Measurements from ENCODE around the gene DPYSL5.

DPYSL5 gene

GRCh38 chr2:26901326-26902183, 53.6 kb downstream of the DPYSL5 start:
- Histone ChIP-seq H3K27me3 (ENCODE audit: control insufficient read depth, insufficient read depth, low read length) (no peaks in the 10 kb centered on the region), H3K36me3 (ENCODE audit: control insufficient read depth, insufficient read depth, low read length) (no peaks in the 10 kb centered on the region), H3K4me3 (ENCODE audit: low read length) (no peak overlapping the region), H3K4me1 (ENCODE audit: control insufficient read depth, insufficient read depth, low read length) (peaks cover 9% of the 10 kb centered on the region), H3K9me3 (ENCODE audit: control insufficient read depth, insufficient read depth, low read length) (no peaks in the 10 kb centered on the region), H3K27ac (ENCODE audit: low read length) (no peak overlapping the region)
- WGBS (ENCODE audit: insufficient coverage, insufficient read length): no CpG with 5 or more reads among the region's 23 CpGs
- DNase-seq (ENCODE audit: low read depth, low spot score): no peak

- H3K27ac ChIP-seq (ENCODE audit: low read length): no peak overlapping the region
- H3K36me3 ChIP-seq (ENCODE audit: control insufficient read depth, insufficient read depth, low read length): no peaks in the 10 kb centered on the region
- H3K27me3 ChIP-seq (ENCODE audit: control insufficient read depth, insufficient read depth, low read length): no peaks in the 10 kb centered on the region
- no CpG with 5 or more reads among the region's 5 CpGs for whole genome bisulfite sequencing (ENCODE audit: insufficient coverage, insufficient read length)
- H3K4me3 ChIP-seq (ENCODE audit: low read length): no peak overlapping the region
- no peak for DNase-seq (ENCODE audit: low read depth, low spot score)
- no peaks in the 10 kb centered on the region for H3K9me3 ChIP-seq (ENCODE audit: control insufficient read depth, insufficient read depth, low read length)
- H3K4me1 ChIP-seq (ENCODE audit: control insufficient read depth, insufficient read depth, low read length): peaks cover 9% of the 10 kb centered on the region
These were observed 55.7 kb downstream of the DPYSL5 start for GRCh38 chr2:26903676-26904075.

- no peaks in the 10 kb centered on the region for H3K9me3 ChIP-seq (ENCODE audit: control insufficient read depth, insufficient read depth, low read length)
- no peak overlapping the region for H3K27ac ChIP-seq (ENCODE audit: low read length)
- peaks cover 9% of the 10 kb centered on the region for H3K4me1 ChIP-seq (ENCODE audit: control insufficient read depth, insufficient read depth, low read length)
- H3K4me3 ChIP-seq (ENCODE audit: low read length): no peak overlapping the region
- no peak for DNase-seq (ENCODE audit: low read depth, low spot score)
- H3K27me3 ChIP-seq (ENCODE audit: control insufficient read depth, insufficient read depth, low read length): no peaks in the 10 kb centered on the region
- H3K36me3 ChIP-seq (ENCODE audit: control insufficient read depth, insufficient read depth, low read length): no peaks in the 10 kb centered on the region
- WGBS (ENCODE audit: insufficient coverage, insufficient read length): no CpG with 5 or more reads among the region's 2 CpGs
These were observed 56.9 kb downstream of the DPYSL5 start for GRCh38 chr2:26904839-26905238.

GRCh38 chr2:26905341-26906198, 57.6 kb downstream of the DPYSL5 start:
- H3K36me3 ChIP-seq (ENCODE audit: control insufficient read depth, insufficient read depth, low read length): no peaks in the 10 kb centered on the region
- WGBS (ENCODE audit: insufficient coverage, insufficient read length): no CpG with 5 or more reads among the region's 12 CpGs
- H3K27ac ChIP-seq (ENCODE audit: low read length): no peak overlapping the region
- DNase-seq (ENCODE audit: low read depth, low spot score): no peak
- no peak overlapping the region for H3K4me3 ChIP-seq (ENCODE audit: low read length)
- H3K9me3 ChIP-seq (ENCODE audit: control insufficient read depth, insufficient read depth, low read length): no peaks in the 10 kb centered on the region
- H3K4me1 ChIP-seq (ENCODE audit: control insufficient read depth, insufficient read depth, low read length): peaks cover 9% of the 10 kb centered on the region
- no peaks in the 10 kb centered on the region for H3K27me3 ChIP-seq (ENCODE audit: control insufficient read depth, insufficient read depth, low read length)

GRCh38 chr2:26907416-26907815, 59.5 kb downstream of the DPYSL5 start:
- H3K27me3 ChIP-seq (ENCODE audit: control insufficient read depth, insufficient read depth, low read length): no peaks in the 10 kb centered on the region
- H3K36me3 ChIP-seq (ENCODE audit: control insufficient read depth, insufficient read depth, low read length): no peaks in the 10 kb centered on the region
- no CpG with 5 or more reads among the region's 7 CpGs for WGBS (ENCODE audit: insufficient coverage, insufficient read length)
- no peaks in the 10 kb centered on the region for H3K9me3 ChIP-seq (ENCODE audit: control insufficient read depth, insufficient read depth, low read length)
- H3K27ac ChIP-seq (ENCODE audit: low read length): no peak overlapping the region
- DNase-seq (ENCODE audit: low read depth, low spot score): no peak
- peaks cover 3% of the 10 kb centered on the region for H3K4me1 ChIP-seq (ENCODE audit: control insufficient read depth, insufficient read depth, low read length)
- no peak overlapping the region for H3K4me3 ChIP-seq (ENCODE audit: low read length)

- DNase-seq (ENCODE audit: low read depth, low spot score): no peak
- Histone ChIP-seq H3K27ac (ENCODE audit: low read length) (no peak overlapping the region), H3K36me3 (ENCODE audit: control insufficient read depth, insufficient read depth, low read length) (no peaks in the 10 kb centered on the region), H3K4me1 (ENCODE audit: control insufficient read depth, insufficient read depth, low read length) (peaks cover 3% of the 10 kb centered on the region), H3K9me3 (ENCODE audit: control insufficient read depth, insufficient read depth, low read length) (no peaks in the 10 kb centered on the region), H3K27me3 (ENCODE audit: control insufficient read depth, insufficient read depth, low read length) (no peaks in the 10 kb centered on the region), H3K4me3 (ENCODE audit: low read length) (no peak overlapping the region)
- no CpG with 5 or more reads among the region's 2 CpGs for WGBS (ENCODE audit: insufficient coverage, insufficient read length)
These were observed 62.2 kb downstream of the DPYSL5 start for GRCh38 chr2:26910176-26910575.

- Histone ChIP-seq H3K9me3 (ENCODE audit: control insufficient read depth, insufficient read depth, low read length) (no peaks in the 10 kb centered on the region), H3K27me3 (ENCODE audit: control insufficient read depth, insufficient read depth, low read length) (no peaks in the 10 kb centered on the region), H3K27ac (ENCODE audit: low read length) (no peak overlapping the region), H3K4me3 (ENCODE audit: low read length) (no peak overlapping the region), H3K36me3 (ENCODE audit: control insufficient read depth, insufficient read depth, low read length) (no peaks in the 10 kb centered on the region), H3K4me1 (ENCODE audit: control insufficient read depth, insufficient read depth, low read length) (peaks cover 2% of the 10 kb centered on the region)
- no CpG with 5 or more reads among the region's 23 CpGs for WGBS (ENCODE audit: insufficient coverage, insufficient read length)
- DNase-seq (ENCODE audit: low read depth, low spot score): no peak
These were observed 64.3 kb downstream of the DPYSL5 start for GRCh38 chr2:26911911-26912861.

- no peaks in the 10 kb centered on the region for H3K9me3 ChIP-seq (ENCODE audit: control insufficient read depth, insufficient read depth, low read length)
- no peak overlapping the region for H3K27ac ChIP-seq (ENCODE audit: low read length)
- no peaks in the 10 kb centered on the region for H3K27me3 ChIP-seq (ENCODE audit: control insufficient read depth, insufficient read depth, low read length)
- H3K4me1 ChIP-seq (ENCODE audit: control insufficient read depth, insufficient read depth, low read length): peaks cover 2% of the 10 kb centered on the region
- DNase-seq (ENCODE audit: low read depth, low spot score): no peak
- no CpG with 5 or more reads among the region's 2 CpGs for WGBS (ENCODE audit: insufficient coverage, insufficient read length)
- H3K4me3 ChIP-seq (ENCODE audit: low read length): no peak overlapping the region
- no peaks in the 10 kb centered on the region for H3K36me3 ChIP-seq (ENCODE audit: control insufficient read depth, insufficient read depth, low read length)
These were observed 65.7 kb downstream of the DPYSL5 start for GRCh38 chr2:26913606-26913998.

- Histone ChIP-seq H3K9me3 (ENCODE audit: control insufficient read depth, insufficient read depth, low read length) (no peaks in the 10 kb centered on the region), H3K27me3 (ENCODE audit: control insufficient read depth, insufficient read depth, low read length) (no peaks in the 10 kb centered on the region), H3K27ac (ENCODE audit: low read length) (no peak overlapping the region), H3K4me3 (ENCODE audit: low read length) (no peak overlapping the region), H3K4me1 (ENCODE audit: control insufficient read depth, insufficient read depth, low read length) (peaks cover 2% of the 10 kb centered on the region), H3K36me3 (ENCODE audit: control insufficient read depth, insufficient read depth, low read length) (no peaks in the 10 kb centered on the region)
- no peak for DNase-seq (ENCODE audit: low read depth, low spot score)
- WGBS (ENCODE audit: insufficient coverage, insufficient read length): no CpG with 5 or more reads among the region's 10 CpGs
These were observed 66.2 kb downstream of the DPYSL5 start for GRCh38 chr2:26913999-26914658.
